Hindlimb muscle (tissue), 1 donor: ENCODE results near the gene NUTM1. TPM values are rescaled to one million over a fixed set of nuclear protein-coding genes. Genes with fewer than 3 reads are reported as not detected.
A peak's percentile ranks its signal among the peaks of the same experiment; 100 is the strongest.

Source experiments
- DNase-seq: peaks from one replicate; pipeline ENCODE4 v3.0.0-alpha.2; 2013
- polyA plus RNA-seq: library from polyadenylated mRNA; unstranded; fragments of 120-200 nt; gene quantifications from one replicate; pipeline ENCODE4 v1.2.1, GENCODE V29; 2013; ENCODE audit not compliant: insufficient read length

The NUTM1 gene, protein sequence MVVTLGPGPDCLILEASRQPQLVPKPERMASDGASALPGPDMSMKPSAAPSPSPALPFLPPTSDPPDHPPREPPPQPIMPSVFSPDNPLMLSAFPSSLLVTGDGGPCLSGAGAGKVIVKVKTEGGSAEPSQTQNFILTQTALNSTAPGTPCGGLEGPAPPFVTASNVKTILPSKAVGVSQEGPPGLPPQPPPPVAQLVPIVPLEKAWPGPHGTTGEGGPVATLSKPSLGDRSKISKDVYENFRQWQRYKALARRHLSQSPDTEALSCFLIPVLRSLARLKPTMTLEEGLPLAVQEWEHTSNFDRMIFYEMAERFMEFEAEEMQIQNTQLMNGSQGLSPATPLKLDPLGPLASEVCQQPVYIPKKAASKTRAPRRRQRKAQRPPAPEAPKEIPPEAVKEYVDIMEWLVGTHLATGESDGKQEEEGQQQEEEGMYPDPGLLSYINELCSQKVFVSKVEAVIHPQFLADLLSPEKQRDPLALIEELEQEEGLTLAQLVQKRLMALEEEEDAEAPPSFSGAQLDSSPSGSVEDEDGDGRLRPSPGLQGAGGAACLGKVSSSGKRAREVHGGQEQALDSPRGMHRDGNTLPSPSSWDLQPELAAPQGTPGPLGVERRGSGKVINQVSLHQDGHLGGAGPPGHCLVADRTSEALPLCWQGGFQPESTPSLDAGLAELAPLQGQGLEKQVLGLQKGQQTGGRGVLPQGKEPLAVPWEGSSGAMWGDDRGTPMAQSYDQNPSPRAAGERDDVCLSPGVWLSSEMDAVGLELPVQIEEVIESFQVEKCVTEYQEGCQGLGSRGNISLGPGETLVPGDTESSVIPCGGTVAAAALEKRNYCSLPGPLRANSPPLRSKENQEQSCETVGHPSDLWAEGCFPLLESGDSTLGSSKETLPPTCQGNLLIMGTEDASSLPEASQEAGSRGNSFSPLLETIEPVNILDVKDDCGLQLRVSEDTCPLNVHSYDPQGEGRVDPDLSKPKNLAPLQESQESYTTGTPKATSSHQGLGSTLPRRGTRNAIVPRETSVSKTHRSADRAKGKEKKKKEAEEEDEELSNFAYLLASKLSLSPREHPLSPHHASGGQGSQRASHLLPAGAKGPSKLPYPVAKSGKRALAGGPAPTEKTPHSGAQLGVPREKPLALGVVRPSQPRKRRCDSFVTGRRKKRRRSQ
- polyA plus RNA-seq: not detected

DNA sequence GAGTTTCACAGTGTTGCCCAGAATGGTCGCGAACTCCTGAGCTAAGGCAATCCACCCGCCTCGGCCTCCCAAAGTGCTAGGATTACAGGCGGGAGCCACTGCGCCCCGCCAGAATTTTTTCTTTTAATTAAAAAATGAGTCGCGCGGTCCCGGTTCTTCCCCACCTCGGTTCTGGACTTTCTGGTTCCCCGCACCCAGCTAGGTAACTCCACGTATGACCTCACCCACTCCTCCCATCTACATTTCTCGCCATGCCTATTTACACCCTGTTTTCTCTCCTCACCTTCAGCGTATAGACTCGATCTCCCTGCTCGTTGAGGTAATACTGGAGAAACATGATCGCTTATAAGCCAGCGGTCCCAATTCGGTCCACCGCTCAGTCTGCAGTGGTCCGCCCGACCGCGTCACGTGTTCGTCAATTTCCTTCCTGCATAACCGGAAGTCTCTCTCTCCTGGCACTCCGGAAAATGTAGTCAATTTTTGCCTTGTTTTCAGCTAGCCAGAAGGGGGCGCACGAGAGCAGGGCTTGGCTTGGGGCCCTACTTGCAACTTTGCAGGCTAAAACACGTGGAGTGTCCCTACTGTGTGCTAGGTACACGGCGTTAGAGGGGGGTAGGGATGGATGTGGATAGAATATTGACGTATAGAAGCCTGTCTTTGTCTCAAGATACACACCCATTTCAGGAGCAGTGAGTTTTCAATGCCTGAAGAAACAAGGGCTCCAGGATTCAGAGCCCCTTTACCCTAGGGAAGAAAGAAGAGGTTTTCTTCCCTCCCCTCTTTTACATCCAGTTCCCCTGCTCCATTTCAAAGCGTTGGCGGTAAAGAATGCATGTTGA, at the start of gene NUTM1, which contains the start of gene NOP10:
Gene NUTM1 (plus strand): TSS at position 579 of the 839 bp plus-strand sequence. CDS start 382 bp downstream, outside the sequence.
Gene NOP10 (minus strand): TSS at position 400 of the 839 bp plus-strand sequence. CDS start 63 bp downstream, at position 337.
- peak; percentile 92 for DNase-seq

GRCh38 chr15:34297059-34297458, 46.1 kb upstream of the NUTM1 start:
- DNase-seq: no peak

GRCh38 chr15:34301058-34301457, 42.1 kb upstream of the NUTM1 start:
- DNase-seq: no peak

GRCh38 chr15:34304613-34305012, 38.5 kb upstream of the NUTM1 start:
- no peak for DNase-seq

DNA sequence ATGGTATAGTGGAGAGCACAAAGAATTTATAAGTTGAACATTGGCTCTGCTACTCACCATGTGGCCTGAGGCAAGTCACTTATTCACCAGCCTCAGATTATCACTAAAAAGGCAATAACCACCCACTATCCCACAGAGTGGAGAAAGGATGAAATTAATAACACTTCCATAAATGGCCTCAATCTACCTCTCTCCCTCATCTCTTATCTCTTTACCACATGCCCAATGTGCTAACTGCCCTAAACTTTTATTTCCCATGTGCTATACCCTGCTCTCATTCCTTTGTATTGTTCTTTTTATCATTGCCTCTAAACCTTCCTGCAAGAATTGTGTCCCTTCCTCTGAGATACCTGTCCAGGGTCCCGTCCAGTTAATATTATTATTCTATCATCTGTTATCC, 31.6 kb upstream of the NUTM1 start:
- DNase-seq: no peak

GRCh38 chr15:34314491-34315490, 28.3 kb upstream of the NUTM1 start:
- DNase-seq: no peak

DNA sequence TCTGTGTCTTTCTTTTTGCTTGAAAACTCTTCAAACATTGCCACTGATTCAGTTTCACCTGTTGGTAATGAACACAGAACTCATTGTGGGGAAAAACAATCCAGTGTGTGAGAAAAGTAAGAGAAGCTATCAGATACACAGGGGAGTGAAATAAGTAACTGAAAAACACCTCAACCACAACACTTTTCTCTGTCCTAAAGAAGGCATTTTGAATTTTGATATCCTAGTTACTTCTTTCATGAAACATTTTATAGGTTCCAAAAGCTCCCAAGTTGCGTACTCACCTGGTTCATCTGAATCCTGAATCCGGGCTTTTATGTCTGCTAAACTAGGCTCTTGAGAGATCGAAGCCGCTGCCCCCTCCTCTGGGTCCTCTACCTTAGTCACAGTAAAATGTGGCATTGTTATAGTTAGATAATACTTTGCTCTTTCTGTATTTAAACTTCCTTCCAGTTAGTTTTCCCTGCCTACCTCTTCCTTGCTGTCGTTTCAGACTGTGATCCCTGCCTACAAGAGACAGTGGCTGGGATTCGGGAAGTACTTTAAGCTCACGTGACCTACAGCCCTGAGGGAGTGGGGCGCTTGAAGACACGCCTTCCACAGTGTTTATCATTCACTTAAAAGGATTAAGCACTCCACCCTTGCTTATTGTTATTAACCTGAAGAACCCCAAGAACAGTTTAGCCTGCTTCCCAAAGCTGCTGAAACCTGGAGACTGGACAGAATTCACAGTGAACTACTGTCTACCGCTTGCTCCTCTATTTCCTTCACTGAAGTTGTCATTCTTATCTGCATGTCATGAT, 24.6 kb upstream of the NUTM1 start:
- no peak for DNase-seq

DNA sequence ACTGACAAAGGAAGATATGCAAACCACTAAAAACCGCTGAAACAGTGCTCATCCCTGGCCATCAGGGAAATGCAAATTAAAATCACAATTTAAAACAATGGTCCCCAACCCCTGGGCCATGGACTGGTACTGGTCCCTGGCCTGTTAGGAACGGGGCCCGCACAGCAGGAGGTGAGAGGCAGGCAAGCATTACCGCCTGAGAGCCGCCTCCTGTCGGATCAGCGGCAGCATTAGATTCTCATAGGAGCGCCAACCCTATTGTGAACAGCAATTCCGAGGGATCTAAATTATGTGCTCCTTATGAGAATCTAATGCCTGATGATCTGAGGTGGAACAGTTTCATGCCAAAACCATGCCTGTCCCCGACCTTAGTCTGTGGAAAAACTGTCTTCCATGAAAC, 19.9 kb upstream of the NUTM1 start:
- DNase-seq: no peak

DNA sequence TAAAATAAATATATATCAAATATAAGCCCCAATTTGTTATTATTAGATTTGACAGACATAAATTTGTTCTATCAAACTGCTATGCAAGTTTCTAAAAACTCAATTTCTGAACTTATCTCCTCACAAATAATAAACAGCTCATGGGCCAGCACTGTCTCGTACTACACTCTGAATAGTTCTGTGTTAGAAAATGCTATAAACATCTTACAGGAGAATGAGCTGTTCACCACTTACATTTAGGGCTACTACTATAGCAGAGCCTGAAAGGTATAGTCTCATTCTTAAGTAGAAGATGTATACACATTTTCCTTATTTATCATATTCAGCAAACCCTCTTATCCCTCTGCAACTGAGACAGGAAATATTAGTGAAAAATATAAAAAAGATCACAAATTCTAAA, 18.2 kb upstream of the NUTM1 start:
- DNase-seq: no peak

DNA sequence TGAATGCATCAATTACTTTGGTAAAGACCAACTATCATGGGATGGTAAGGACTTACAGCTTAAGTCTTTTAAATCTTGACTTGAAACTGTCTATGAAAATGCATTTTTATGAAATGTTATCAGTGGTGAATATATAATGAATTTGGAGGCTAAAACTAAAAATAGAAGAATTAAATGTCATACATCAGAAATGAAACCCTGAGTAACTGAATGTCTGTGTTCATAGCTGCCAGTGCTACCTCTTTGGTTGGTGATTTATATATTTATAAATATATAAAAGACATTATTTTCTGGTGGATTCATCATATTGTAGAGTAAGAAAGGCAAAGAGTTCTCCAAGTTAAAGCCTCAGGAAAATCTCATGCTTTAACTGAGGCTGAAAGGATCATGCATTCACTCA, 17.7 kb upstream of the NUTM1 start:
- no peak for DNase-seq

DNA sequence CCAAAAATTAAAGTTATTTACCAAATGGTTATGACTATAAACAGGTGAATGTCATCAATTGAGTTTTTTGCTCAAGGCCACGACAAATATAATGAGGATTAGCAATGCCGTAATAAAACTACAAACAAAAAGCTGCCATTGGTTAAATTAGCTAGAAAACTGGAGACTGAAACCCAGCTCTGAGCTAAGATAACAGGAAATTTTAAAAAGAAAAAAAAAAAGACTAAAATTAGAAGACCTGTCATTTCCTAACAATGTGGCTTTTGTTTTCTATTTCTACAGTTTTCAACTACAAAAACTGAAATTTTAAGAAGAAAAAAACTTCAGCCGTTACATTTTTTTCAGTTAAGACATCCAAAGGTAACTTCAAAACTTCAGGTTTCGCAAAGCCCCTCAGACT, 15.2 kb upstream of the NUTM1 start:
- DNase-seq: no peak

- no peak for DNase-seq
Measured at GRCh38 chr15:34329006-34329405, 14.1 kb upstream of the NUTM1 start.

- no peak for DNase-seq
Measured at GRCh38 chr15:34330279-34330678, 12.8 kb upstream of the NUTM1 start.

GRCh38 chr15:34331809-34332208, 11.3 kb upstream of the NUTM1 start:
- DNase-seq: no peak

DNA sequence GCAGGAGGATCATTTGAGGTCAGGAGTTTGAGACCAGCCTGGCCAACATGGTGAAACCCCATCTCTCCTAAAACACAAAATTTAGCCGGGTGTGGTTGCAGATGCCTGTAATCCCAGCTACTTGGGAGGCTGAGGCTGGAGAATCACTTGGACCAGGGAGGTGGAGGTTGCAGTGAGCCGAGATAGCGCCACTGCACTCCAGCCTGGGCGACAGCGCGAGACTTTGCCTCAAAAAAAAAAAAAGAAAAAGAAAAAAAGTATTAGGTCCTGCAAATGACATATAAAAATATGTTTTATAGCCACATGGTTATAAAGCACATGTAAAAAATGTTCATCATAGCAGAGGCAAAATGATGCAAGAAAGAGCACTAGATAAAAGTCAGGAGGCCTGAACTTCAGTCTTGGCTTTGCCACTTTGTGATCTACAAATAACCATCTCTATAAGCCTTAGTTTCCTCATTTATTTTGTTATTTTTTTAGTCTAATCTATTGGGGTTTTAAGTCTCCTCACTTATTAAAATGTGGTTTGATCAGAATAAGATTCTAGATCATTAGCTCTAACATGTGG, 10.5 kb upstream of the NUTM1 start:
- no peak for DNase-seq

GRCh38 chr15:34334672-34335071, 8.4 kb upstream of the NUTM1 start:
- no peak for DNase-seq

- no peak for DNase-seq
Measured at GRCh38 chr15:34335176-34336032, 7.7 kb upstream of the NUTM1 start.
